IPS DF 4.7 (cell line): ENCODE data around the gene CLEC2L.
"Not testable (repeated sequence)": the region's sequence is repeated elsewhere in the genome, so short reads cannot be mapped to it uniquely, and the experiment has no call there.

Experiments
- DNase-seq: peaks from one replicate; pipeline ENCODE4 v3.0.0-alpha.2; 2013; ENCODE audit warnings: low spot score; ENCODE audit errors: extremely low read depth

The CLEC2L gene

GRCh38 chr7:139553991-139554700 is 30.7 kb downstream of the CLEC2L start:
- DNase-seq: not testable (repeated sequence)

- no peak for DNase-seq
Measured at GRCh38 chr7:139557857-139558581, 34.5 kb downstream of the CLEC2L start.

- DNase-seq: no peak
Measured at GRCh38 chr7:139559364-139560105, 36.0 kb downstream of the CLEC2L start.

GRCh38 chr7:139560199-139560598 is 36.7 kb downstream of the CLEC2L start:
- DNase-seq: no peak

GRCh38 chr7:139560678-139561077 is 37.2 kb downstream of the CLEC2L start:
- no peak for DNase-seq

GRCh38 chr7:139562491-139562890 is 39.0 kb downstream of the CLEC2L start:
- no peak for DNase-seq

GRCh38 chr7:139562961-139563565 is 39.6 kb downstream of the CLEC2L start:
- no peak for DNase-seq

- DNase-seq: no peak
Measured at GRCh38 chr7:139563856-139564255, 40.4 kb downstream of the CLEC2L start.

- no peak for DNase-seq
Measured at GRCh38 chr7:139566075-139566474, 42.6 kb downstream of the CLEC2L start.

- DNase-seq: no peak
Measured at GRCh38 chr7:139566736-139567646, 43.5 kb downstream of the CLEC2L start.

GRCh38 chr7:139567647-139568345 is 44.3 kb downstream of the CLEC2L start:
- no peak for DNase-seq

- no peak for DNase-seq
Measured at GRCh38 chr7:139568346-139568675, 44.8 kb downstream of the CLEC2L start.

- no peak for DNase-seq
Measured at GRCh38 chr7:139568813-139569490, 45.5 kb downstream of the CLEC2L start.

GRCh38 chr7:139570119-139570518 is 46.6 kb downstream of the CLEC2L start:
- DNase-seq: no peak

GRCh38 chr7:139570626-139571025 is 47.1 kb downstream of the CLEC2L start:
- DNase-seq: no peak

- DNase-seq: no peak
Measured at GRCh38 chr7:139571190-139571589, 47.7 kb downstream of the CLEC2L start.

GRCh38 chr7:139571651-139572050 is 48.2 kb downstream of the CLEC2L start:
- DNase-seq: no peak

- DNase-seq: no peak
Measured at GRCh38 chr7:139572071-139572470, 48.6 kb downstream of the CLEC2L start.

- no peak for DNase-seq
Measured at GRCh38 chr7:139572704-139573385, 49.4 kb downstream of the CLEC2L start.
